HT1080 (cell line): Measurements from ENCODE around the gene PLEKHM1. TPM values are rescaled to one million over a fixed set of nuclear protein-coding genes. Genes with fewer than 3 reads are reported as not detected.
"Not testable (repeated sequence)": the region's sequence is repeated elsewhere in the genome, so short reads cannot be mapped to it uniquely, and the experiment has no call there.

Experiments used
- DNase-seq: peaks from one replicate; pipeline ENCODE4 v3.0.0-alpha.2; 2015; ENCODE audit warnings: low read depth
- polyA plus RNA-seq, 2 experiments: library from polyadenylated mRNA; depleted of rRNA; stranded (reverse); fragments of >200 nt; gene quantifications; 2 replicates each; pipeline ENCODE4 v1.2.3, GENCODE V29; 2015
- total RNA-seq: library from RNA; depleted of rRNA; stranded (reverse); fragments of >200 nt; shearing (Covaris generic); gene quantifications from 2 replicates; pipeline ENCODE4 v1.2.3, GENCODE V29; 2014; rRNA removed

The PLEKHM1 gene
- 13.2 and 16.4 TPM in 2 replicates for total RNA-seq
- 12.1 and 12.5 TPM in 2 replicates for polyA plus RNA-seq (2015; cell fraction: cytosol; rRNA removed)
- polyA plus RNA-seq (2015; cell fraction: nucleus; rRNA removed): 16.7 and 19.0 TPM in 2 replicates

DNA sequence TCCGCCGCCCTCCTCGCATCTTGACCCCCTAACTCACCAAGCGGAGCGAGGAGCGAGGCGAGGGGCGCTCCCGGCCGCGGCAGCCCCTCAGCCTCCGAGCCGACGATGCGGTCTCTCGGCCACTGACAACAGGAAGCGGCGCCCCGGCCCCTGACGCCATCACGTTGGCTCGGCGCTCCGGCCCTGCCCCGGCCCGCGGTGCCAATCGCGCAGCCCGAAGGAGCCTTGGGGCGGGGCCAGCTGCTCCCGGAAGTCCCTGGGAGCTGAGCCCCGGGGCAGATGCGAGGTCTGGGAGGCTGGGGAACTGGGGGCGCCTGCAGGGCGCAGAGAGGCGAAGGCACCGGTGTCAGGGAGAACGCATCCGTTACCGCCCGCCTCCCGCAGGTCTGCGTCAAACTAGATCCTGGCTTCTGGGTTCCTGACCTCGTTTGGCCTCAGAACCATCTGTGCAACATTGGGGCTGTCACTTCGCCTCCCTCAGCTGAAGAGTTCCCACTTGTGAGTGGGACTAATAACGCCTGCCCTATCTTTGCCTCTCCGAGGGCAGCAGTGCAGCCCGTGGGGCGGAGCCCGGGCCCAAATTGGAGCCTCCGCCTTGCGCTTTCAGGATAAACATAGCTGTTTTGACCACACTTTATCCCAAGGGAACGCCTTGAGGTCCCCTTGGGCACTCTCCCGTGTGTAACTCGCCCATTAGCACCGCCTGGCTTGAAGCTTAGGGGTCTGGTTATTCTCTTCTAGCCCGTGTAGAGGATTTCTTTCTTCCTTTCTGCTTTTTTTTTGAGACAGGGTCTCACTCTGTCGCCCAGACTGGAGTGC, at the start of gene PLEKHM1:
PLEKHM1 (minus strand) TSS at position 107 of the 819 bp plus-strand sequence. CDS start 8,237 bp downstream, outside the sequence.
- peak; percentile 83 for DNase-seq

DNA sequence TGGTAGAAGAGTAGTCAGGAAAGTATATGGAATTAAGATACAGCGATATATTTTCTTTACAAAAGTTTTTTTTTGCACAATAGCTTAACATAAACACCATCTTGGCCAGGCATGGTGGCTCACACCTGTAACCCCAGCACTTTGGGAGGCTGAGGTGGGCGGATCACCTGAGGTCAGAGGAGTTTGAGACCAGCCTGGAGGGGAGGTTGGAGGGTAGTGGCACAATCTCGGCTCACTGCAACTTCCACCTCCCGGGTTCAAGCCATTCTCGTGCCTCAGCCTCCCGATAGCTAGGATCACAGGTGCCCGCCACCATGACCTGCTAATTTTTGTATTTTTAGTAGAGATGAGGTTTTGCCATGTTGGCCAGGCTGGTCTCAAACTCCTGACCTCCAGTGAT, 47.6 kb upstream of the PLEKHM1 start:
- DNase-seq: not testable (repeated sequence)

DNA sequence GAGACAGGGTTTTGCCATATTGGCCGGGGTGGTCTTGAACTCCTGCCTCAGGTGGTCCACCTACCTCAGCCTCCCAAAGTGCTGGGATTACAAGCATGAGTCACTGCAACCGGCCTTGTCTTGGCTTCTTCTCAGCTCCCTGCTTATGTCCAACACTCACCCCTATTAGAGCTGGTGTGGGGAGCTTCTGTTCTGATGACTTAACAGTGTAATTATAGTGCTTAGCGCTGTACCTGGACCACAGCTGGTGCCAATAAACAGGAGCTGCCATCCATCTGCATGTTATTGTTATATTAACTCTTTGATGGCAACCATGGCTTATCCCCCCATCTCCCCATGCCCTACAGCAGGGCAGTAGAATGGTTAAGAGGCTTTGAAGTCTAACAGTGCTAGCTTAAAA, 15.6 kb upstream of the PLEKHM1 start:
- DNase-seq: peak; percentile 1

GRCh38 chr17:45505183-45505582, 14.7 kb upstream of the PLEKHM1 start:
- DNase-seq: not testable (repeated sequence)

DNA sequence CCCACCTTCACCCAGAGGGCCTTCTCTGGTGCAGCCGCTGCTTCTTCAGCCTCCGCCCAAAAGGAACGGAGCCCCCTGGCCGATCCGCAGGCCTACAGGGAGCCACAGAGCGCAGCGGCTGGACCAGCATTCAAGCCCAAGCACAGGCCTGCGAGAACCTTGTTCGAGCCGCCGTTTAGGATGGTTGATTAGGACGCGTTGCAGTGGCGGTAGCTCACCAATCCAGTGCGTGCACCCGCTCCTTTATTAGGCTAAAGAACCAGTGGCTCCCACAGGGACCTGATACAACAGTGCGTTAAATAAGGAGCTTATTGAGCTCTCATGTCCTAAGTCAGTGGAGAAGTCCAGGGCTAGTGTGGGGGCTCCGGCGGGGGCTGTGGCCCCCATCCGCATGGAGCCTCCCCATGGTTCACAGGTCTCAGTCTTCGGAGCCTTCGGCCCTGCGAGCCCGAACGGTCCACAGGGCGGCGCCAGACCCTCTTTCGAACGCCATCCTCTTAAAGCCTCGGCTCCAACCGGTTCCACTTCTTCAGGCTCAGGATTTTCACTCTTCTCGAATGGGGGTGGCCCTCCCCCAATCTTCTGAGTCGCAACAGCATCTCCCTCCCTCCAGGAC, 10.7 kb upstream of the PLEKHM1 start:
- not testable (repeated sequence) for DNase-seq

DNA sequence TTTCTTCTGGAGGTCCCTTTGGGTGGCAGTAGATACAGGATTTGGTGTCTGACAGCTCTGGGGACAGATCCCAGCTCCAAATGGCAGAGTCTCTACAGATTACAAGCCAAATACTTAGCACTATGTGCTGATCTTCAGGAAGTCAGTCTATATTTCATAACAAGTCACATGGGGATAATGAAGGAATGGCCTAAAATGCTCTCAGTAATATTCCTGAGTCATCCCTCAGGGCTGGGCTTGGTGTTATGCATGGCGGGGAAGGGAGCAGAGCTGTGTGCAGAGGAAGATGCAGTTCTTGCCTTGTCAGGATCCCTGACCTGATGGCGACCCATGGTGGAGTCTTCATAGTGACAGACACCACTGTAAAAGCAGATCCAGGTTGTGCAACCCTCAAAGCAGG, 10.0 kb upstream of the PLEKHM1 start:
- DNase-seq: not testable (repeated sequence)

- not testable (repeated sequence) for DNase-seq
Measured at GRCh38 chr17:45499208-45499607, 8.7 kb upstream of the PLEKHM1 start.

- DNase-seq: not testable (repeated sequence)
Measured at GRCh38 chr17:45498377-45498776, 7.9 kb upstream of the PLEKHM1 start.

DNA sequence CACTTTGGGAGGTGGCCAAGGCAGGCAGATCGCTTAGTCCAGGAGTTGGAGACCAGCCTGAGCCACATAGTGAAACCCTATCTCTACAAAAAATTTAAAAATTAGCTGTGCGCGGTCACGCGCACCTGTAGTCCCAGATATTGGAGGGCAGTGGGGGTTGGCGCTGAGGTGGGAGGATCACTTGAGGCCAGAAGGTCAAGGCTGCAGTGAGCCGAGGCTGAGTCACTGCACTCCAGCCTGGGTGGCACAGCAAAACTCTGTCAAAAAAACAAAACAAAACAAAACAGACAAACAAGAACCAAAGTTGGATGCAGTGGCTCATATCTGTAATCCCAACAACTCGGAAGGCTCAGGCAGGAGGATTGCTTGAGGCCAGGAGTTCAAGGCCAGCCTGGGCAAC, 6.9 kb upstream of the PLEKHM1 start:
- DNase-seq: peak; percentile 25

DNA sequence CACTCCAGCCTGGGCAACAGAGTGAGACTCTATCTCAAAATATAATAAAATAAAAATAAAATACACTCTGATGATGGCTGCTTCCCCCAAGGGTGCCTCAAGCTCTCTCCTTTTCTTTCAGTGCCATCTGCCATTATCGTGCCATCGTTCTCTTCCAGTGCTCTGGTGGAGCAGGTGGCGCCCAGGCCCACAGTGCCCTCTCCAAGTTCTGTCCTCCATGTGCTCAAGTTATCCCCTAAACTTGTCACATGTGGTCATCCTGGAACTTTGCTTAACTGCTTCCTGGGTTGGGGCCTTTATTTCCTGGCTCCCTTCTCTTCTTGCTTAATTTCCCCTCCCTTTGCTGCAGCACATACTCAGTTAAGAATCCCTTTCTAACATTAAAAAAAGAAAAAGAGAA, 6.0 kb upstream of the PLEKHM1 start:
- not testable (repeated sequence) for DNase-seq

GRCh38 chr17:45494556-45494955, 4.0 kb upstream of the PLEKHM1 start:
- not testable (repeated sequence) for DNase-seq

- DNase-seq: not testable (repeated sequence)
Measured at GRCh38 chr17:45492156-45492555, 1.6 kb upstream of the PLEKHM1 start.

DNA sequence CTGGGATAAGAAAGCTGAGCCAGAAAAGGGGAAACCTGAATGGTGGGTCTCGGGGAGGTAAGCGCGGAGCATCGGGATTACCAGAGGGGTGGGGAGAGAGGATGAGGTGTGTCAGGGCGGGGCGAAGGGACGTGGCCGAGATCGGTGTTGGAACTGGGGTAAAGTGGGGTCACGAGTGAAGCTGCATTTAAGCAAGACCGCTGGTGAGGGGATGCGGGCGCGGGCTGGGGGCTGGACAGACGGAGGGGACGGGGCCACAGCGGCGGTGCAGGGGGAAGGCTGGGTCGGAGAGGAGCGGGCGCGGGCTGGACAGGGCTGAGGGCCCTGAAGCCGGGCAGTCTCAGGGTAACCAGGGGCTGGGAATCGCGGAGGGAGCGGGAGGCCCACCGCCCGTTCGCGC, 323 bp downstream of the PLEKHM1 start:
- DNase-seq: not testable (repeated sequence)

DNA sequence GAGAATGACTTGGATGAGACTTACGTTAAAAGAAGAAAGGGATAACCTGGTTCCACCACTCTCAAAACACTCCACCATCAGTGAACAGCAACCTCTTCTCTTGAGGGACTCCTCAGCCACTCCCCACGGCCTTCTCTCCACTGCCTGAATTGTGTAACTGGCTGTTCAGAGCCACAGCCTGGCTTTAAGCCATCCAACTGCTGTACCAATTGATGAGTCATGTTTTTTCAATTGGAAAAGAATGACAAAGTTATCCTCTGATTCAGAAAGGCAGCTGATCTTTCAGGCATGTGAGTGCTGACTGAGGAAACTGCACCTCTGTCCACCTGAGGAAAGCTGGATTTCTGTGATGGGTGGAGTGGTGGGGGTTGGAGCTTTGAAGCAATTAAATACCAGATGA, 2.8 kb downstream of the PLEKHM1 start:
- peak; percentile 91 for DNase-seq

DNA sequence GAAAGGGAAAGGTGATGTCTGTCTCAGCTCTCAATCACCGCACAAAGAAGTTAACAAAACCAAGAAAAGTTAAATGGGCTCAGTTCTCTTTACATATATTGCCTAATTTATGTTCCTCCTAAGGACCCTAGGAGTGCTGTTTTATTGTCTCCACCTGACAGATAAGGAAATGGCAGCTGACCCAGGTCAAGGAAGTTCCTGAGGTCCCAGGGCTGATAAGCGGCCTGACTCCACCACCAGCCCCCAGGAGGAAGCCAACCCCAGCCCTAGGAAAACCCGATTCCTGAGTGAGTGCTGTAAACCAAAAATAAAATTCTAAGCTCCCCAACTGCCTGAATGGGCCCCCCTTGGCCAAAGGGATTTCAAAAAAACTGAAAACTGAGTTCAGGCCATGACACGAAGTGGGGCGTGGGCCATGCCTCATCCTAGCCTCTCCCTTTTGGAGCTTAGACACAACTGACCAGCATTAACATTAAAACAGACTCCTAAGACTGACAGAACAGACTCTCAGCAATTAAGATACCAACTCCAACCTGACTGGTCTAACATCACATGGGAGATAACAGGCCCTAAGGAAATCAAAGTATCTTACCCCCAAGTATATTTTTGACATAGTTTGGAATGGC, 6.8 kb downstream of the PLEKHM1 start:
- DNase-seq: not testable (repeated sequence)

GRCh38 chr17:45483177-45483576, 7.3 kb downstream of the PLEKHM1 start:
- not testable (repeated sequence) for DNase-seq

DNA sequence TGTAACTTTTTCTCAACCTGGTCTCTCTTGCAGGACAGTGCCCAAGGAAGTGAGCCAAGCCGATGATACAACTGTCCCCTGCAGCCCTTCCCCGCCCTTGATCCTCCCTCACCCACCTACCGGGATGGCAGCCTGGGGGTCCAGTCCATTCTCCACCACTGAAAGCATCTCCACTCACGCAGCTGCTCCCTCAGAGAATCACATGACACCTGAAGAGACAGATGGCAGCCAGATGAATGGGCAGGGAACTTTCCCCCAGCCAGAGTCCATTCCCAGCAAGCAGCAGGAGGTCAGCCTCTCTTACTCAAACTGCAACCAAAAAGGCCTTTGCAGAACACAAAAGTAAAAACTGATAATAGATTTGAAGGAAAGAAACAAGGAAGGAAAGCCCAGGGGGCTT, 8.2 kb downstream of the PLEKHM1 start:
- DNase-seq: not testable (repeated sequence)

DNA sequence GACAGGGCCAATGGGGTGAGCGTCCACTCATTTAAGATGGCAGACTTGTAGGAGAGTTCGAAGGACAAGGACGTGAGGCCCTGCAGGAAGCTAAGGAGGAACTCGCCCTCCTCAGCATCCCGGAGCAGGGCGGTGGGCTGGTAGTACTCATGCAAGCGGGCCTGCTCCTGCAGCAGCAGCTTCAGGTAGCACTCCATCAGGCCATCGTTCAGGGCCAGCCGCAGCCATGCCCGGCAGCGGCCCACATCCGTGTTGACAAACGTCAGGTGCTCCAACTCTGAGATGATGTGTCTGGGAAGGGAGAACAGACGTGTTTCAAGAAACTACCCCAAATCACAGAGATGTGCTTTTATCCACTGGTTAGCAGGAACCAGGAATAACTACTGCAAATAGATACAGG, 15.1 kb downstream of the PLEKHM1 start:
- DNase-seq: not testable (repeated sequence)

GRCh38 chr17:45472249-45472648, 18.3 kb downstream of the PLEKHM1 start:
- not testable (repeated sequence) for DNase-seq

DNA sequence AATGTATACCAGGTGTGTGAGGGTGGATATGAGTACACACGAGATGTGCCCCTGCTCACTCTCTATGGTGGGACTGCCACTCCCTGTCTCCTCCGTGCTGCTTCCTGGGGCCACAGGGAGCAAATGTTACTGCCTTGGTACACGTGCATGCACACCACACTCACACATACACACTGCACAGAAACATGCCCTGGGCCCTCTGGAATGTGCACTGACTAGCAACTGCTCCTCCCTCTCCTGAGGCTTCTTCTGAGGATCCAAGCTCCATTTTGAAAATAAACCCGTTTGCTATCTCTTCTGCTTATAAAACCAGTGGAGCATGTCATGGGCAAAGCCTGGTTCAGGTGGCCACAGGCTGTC, 21.3 kb downstream of the PLEKHM1 start:
- DNase-seq: not testable (repeated sequence)

GRCh38 chr17:45468293-45469203, 22.0 kb downstream of the PLEKHM1 start:
- DNase-seq: not testable (repeated sequence)
